Glomerular visceral epithelial cell (primary cell): ENCODE measurements around the gene BICD2.

ENCODE experiments used
- DNase-seq: peaks from one replicate; pipeline ENCODE4 v3.0.0-alpha.2; 2016; ENCODE audit errors: extremely low spot score

The BICD2 gene

DNA sequence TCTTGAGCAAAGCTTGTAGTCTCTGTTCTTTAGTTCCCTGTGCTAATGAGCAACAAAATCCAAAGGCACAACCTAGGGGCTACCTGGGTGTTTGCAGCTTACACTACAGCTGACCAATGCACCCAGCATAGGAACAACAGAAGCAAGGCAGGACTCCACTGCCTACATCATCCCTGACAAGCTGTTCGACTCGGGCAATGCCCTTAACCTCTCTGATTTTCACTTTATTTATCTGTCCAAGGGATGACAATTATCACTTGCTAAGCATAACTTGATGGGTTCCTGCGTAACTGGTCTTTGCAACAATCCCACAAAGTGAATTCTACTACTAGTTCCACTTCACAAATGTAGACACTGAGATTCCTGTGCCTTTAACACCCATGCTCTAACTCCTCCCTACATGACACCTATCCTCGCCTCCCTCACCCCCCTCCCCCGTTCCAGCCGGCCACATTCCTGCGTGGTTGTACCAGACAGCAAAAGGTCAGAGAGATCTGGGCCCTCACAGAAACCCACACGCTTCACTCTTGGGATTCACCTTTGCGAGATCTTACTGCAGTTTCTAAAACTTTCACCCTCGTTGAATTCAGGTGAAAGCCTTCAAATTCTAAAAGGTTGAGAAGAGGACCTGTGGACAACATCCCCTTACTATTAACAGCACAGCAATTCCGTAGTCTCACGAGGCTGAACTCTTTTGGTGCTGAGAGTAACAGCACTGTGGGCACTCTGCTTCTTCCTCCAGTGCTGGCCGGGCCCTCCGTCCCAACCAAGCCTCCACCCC, 95.7 kb downstream of the BICD2 start:
- DNase-seq = peak; percentile 80

DNA sequence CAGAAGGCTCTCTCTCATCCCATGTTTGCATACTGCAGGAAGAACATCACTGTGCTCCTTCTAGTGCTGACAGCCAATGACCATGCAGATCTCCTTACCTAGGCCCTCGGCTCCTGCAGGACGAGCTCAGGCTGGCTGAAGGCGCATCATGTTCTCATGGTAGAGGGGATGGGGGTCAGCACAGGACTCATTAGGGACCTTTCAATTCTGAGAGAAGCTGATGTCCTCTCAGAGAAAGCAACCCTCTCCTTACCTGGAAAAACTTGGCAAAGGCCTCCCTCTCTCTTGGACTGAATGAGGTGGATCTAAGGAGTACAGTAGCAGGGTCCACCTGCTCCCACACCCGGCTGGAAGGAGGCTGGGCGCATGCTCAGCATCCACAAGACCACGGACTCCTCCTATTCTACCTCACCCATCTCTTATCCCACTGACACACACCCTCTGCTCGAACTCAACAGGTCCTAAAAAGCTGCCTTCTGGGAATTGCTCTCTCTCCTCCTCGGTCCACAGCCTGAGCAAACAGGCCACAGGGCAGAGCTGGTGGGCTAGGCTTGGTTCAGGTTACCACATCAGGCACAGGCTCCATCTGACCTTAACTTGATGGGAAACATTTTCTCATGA, 97.6 kb downstream of the BICD2 start:
- DNase-seq = no peak

DNA sequence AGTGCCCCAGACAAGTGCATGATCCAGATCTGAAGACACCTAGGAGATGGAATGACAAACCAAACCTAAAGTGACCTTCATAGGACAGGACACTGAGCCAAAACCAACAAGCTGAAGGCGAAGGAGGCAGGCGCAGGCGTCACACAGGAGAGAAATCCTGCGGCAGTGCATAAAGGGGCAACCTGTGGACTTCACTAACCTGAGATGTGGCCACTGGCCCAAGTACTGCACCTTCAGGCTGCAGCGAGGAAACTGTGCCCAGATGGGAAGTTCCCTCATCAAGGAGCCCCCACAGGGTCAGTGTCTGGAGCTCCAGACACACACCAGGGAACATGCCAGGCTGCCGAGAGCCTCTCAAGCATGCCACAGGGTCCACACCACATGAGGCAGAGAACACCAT, 98.4 kb downstream of the BICD2 start:
- no peak for DNase-seq

DNA sequence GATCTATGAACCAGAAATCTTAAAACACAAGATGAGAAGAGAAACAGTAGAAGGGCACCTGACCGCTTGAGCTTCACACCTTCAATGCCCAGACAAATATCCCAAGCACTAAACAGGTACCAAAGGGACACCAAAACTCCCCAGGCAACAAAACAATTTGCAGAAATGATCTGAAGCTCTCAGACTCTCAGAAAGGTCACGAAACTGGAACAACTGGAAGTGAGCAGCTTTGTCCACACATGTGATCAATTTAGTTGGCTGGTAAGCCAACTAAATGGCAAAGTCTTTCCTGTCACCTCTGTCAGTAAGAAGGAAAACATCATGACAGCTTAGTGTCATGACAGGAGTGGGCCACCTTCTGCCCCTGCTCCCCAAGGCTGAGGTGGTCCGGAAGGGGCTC, 98.8 kb downstream of the BICD2 start:
- no peak for DNase-seq

DNA sequence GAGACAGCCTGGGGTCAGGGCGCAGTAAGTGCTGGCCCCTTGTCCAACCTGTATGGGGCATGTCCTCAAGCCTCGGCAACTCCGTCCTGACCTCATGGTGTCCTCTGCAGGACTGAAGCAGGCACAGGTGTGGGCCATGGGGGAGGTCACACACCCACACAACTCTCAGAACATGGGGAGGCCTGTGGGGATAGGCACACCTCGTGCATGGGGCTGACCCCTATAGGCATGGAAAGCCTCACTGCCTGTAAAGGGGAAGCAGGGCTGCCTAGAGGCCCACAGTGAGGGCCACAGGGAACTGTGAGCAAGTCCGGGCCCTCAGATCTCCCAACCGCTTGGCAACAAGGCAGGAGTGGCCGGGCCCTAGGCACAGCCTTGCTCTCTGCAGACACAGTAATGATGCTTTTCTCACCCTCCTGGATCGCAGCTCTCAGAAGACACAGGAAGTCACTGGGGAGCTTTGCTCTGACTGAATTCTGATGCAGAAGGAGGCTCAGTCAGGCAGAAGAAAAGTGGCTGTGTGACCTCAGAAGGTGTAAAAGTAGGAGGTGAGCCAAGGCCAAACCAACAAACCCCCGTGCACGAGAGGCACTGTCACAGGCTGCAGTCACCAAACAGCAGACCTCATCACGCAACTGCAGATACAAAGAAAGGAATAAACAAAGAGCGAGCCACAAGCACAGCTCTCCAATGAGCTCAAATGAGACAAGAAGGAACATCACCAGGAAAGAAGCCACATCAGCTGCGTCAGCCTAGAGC, 100.1 kb downstream of the BICD2 start:
- peak; percentile 67 for DNase-seq

DNA sequence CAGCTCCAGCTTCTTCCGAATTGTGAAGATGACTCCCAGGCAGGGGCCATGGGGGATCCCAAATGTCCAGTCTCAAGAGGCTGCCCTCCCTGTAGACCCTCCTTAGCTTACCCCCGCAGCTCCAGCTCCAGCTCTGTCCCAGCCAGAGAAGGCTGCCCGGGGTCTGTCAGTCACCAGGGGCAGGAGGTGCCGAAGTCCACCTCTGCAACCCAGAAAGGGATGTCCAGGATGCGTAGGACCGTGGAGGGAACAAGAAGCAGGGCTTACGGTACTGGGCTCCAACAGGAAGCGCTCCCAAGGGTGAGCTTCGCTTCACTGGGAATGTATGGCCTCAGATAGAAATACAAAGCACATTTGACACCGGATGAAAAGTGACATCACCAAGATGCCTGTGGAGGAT, 100.7 kb downstream of the BICD2 start:
- DNase-seq = peak; percentile 23

DNA sequence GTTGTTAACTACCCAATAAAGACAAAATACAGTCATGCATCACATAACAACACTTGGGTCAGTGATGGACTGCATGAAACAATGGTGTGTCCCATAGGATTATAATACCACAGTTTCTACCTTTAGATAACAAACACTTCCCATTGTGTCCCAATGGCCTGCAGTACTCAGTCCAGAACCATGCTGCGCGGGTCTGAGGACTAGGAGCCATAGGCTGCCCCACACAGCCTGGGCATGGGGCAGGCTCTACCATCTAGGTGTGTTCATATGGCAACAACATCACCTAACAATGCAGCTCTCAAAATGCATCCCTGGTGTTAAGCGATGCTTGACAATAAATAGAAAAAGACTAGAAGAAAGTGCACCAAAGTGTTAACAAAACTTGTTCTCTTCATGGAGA, 101.5 kb downstream of the BICD2 start:
- DNase-seq = no peak

DNA sequence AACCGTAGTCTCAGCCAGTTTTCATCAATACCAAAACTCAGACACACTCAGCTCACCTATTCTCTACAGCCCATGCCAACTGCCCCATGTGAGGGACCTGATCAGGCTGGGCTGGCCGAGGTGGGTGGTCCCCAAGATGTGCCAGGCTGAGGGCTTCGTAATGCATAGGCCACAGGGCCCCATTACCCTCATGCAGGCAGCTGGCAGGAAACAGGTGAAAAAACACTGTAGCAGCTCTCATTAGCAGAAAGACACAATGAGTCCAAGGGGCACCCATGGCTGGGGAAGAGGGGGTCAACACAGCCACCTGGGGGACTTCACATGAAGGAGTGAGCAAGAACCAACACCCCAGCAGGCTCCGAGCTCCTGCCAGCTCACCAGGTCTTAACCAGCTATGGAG, 102.9 kb downstream of the BICD2 start:
- no peak for DNase-seq
